GM12865 (cell line): ENCODE measurements around the gene TMEM116.

Source experiments
- DNase-seq: peaks from one replicate; pipeline ENCODE4 v3.0.0; 2010; ENCODE audit warnings: low read depth
- H3K4me3 ChIP-seq: 2 replicates; pipeline ENCODE4 v1.5.1; 2011; ENCODE audit warnings: mild to moderate bottlenecking, low read depth, low read length, control low read depth
- TF ChIP-seq, protein P1 (sequence below): IDR thresholded peaks from 2 replicates; pipeline ENCODE4 v1.5.1; 2011; ENCODE audit warnings: low read length, control low read depth, low read depth, inconsistent platforms; ENCODE audit not compliant: insufficient read depth; ENCODE audit errors: missing control alignments

The TMEM116 gene

DNA sequence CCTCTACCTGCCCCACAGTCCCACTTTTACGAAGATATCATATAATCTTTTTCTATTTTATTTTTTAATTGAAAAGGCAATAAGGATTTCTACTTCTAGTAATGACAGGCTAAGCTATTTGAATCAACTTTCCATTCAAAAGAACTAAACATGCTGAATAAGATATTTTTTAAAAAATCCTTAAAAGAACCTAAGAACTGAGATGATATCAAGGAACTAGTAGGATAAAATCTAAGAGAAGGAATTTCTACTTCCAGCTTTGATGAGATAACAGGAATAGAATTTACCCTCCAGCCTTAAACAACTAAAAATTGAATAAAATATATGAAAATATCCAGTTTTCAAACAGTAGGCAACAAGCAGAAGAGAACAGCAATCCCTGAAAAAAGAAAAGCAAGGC, 69.0 kb downstream of the TMEM116 start:
- TF ChIP-seq, protein P1, sequence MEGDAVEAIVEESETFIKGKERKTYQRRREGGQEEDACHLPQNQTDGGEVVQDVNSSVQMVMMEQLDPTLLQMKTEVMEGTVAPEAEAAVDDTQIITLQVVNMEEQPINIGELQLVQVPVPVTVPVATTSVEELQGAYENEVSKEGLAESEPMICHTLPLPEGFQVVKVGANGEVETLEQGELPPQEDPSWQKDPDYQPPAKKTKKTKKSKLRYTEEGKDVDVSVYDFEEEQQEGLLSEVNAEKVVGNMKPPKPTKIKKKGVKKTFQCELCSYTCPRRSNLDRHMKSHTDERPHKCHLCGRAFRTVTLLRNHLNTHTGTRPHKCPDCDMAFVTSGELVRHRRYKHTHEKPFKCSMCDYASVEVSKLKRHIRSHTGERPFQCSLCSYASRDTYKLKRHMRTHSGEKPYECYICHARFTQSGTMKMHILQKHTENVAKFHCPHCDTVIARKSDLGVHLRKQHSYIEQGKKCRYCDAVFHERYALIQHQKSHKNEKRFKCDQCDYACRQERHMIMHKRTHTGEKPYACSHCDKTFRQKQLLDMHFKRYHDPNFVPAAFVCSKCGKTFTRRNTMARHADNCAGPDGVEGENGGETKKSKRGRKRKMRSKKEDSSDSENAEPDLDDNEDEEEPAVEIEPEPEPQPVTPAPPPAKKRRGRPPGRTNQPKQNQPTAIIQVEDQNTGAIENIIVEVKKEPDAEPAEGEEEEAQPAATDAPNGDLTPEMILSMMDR: no peak
- H3K4me3 ChIP-seq: no peak overlapping the region
- DNase-seq: no peak

DNA sequence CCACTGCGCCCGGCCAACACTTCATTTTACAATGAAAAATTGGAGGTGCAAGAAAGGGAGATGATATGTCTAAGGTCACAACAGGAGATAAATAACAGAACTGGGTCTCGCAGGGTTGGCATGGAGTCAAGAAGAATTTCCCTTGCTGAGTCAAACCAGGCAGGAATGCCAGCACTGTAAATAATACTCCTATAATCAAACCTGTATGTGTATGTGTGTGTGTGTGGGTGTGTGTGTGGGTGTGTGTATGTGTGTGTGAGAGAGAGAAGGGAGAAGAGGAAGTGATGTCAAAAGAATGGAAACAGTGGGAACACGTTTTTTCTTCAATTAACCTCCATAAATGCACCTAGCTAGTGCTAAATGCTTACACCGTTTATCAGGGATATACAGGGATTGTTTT, 70.4 kb downstream of the TMEM116 start:
- TF ChIP-seq, protein P1: no peak
- no peak for DNase-seq
- no peak overlapping the region for H3K4me3 ChIP-seq

DNA sequence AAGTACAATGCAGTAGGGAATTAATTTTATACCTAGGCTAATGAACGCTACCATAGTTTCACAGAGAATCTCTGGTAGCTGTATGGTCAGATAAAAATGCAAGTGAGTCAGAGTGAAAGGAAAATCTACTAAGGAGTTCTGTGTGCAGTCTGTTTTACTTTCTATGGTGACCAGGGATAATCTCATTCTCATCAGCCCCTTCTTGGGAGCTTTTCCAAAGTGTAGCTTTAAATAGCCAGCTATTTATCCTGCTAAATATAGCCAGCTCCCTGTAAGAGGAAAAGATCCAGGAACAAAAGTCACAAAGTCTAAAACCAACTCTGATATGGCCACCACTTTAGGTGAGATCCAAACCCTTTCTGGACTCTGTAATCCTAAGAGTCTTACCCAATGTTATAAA, 75.5 kb downstream of the TMEM116 start:
- DNase-seq: no peak
- H3K4me3 ChIP-seq: no peak overlapping the region
- TF ChIP-seq, protein P1: no peak

DNA sequence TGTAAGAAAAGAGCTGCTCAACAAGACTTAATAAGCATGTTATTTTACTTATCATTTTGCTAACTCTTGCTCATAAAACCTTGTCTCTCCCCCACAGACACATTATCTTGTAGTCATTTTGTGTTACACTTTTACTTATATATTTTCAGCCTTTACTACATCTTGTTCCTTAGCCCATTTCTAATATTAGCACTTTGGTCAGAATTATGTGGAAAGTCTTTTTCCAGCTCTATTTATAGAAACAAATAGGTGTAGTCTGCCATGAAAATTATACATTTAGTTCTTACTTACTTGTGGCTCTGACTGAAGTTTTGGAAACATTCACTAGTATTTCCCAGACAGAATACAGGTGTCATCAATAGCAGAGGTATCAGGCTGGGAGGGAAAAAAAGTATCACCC, 76.1 kb downstream of the TMEM116 start:
- TF ChIP-seq, protein P1: no peak
- H3K4me3 ChIP-seq: no peak overlapping the region
- DNase-seq: no peak

DNA sequence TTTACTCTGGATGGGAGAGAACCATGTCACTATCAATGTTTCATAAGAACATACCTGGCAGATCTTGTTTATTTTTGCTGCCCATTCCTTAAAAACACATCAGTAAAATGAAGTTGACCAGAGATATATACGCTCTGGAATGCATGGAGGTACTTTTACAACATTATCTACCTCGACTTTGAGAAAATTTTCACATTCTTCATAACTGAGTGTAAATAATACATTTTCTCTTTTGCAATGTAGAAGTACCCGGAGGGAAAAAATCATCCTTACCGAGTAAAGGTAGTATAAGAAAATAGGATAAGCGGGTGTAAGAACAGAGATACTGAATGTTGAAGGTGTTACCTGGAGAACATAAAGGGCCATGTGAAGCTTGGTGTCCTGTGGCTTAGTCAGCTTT, 80.7 kb downstream of the TMEM116 start:
- DNase-seq: no peak
- TF ChIP-seq, protein P1: no peak
- H3K4me3 ChIP-seq: no peak overlapping the region

DNA sequence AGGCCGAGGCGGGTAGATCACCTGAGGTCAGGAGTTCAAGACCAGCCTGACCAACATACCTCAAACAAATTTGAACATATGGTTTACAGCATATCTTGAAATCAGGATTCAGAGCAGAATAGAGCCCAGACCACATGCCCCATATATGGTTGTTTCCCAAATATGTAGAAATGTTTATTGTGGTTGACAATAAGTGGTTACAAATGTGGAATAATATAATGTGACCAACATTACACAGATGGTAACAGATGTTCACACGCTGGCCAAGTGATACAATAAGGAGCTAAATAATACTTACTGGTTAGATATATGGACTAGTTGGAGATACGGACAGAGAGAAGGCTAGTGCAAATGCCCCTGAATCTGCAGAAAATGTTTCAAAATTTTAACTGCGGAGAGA, 85.6 kb downstream of the TMEM116 start:
- TF ChIP-seq, protein P1: no peak
- no peak overlapping the region for H3K4me3 ChIP-seq
- no peak for DNase-seq

DNA sequence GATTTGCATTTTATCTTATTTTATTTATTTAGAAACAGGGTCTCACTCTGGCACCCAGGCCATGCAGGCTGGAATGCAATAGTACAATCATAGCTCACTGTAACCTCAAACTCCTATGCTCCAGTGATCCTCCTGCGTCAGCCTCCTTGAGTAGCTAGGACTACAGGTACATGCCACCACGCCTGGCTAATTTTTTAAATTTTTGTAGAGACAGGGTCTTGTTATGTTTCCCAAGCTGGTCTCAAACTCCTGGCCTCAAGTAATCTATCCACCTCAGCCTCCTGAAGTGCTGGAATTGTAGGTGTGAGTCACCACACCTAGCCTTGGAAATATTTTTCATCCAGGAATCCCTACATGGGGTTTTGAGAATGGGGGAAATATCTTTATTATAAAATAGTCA, 86.3 kb downstream of the TMEM116 start:
- TF ChIP-seq, protein P1: no peak
- DNase-seq: no peak
- no peak overlapping the region for H3K4me3 ChIP-seq
